Measurements from ENCODE around the gene PDZD2.
"Not testable (repeated sequence)": the region's sequence is repeated elsewhere in the genome, so short reads cannot be mapped to it uniquely, and the experiment has no call there.

Gene PDZD2

DNA sequence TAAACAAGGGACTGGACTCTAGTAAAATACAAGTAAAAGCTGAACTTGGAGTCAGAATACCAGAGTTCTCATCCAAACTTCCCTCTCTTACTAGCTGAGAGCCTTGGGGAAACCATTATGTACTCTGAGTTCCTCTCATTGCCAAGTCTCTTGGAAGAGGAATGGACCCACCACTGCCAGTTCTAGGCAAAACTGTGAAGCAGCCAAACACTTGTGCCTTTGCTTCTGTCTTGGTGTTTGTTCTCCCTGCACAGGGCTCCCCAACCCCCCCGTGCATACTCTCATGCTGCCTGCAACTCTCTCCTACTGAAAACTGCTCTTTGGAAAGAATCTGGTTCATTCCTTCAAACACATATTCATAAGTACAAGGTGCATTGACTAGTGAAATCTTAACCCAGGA, 102.6 kb downstream of the PDZD2 start:
- no peak for DNase-seq

DNA sequence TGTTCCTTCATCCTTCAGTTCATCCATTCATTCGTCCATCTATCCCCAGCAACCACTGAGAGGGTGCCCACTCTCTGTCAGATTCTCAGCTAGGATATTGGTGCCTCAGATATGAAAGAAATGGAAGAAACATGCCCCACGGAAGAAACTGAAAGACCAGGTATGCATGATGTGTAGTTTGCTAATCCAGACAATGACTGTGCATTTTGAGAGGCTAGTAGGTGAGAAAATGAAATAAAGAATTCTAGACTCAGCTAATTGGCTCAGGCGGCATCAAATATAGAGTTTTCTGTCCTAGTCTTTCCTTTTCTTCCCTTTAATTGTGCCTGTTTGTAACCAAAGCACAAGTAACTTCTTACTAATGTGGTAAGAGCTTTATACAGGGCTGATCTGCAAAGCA, 104.7 kb downstream of the PDZD2 start:
- DNase-seq, result no peak

DNA sequence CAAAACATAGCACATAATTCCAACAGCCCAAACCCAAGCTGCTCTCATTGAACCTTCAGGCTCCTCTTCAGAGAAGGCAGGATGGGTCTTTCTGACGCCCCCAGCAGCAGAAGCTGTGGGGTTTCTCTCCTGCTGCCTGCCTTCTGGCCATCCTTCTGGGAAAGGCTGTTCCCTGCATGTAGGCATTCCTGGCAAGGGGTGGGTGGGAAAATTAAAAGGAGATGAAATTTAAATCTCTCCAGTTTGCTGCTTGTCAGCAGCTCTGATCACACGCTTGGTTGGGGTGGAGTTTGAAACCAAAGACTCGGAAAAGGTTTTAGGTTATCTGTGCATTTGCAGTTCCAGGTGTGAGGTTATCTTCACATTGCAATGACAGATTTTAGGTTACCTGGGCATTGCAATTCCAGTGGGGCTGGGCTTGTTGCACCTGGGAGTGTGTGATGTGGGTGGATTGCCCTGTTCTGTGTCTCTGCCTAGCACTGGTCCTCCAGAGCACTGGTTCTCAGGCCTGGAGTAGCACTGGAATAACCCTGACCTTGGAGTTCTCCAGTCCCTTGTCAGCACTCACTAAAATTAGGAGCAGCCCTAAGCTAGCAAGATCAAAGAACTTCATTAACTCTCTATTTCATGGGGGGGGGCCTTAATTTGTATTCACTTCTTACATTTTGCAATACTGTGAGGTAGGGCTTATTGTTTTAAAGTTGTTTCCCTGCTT, 109.7 kb downstream of the PDZD2 start:
- DNase-seq, result no peak

GRCh38 chr5:31750215-31750614, 111.3 kb downstream of the PDZD2 start:
- DNase-seq, result no peak

DNA sequence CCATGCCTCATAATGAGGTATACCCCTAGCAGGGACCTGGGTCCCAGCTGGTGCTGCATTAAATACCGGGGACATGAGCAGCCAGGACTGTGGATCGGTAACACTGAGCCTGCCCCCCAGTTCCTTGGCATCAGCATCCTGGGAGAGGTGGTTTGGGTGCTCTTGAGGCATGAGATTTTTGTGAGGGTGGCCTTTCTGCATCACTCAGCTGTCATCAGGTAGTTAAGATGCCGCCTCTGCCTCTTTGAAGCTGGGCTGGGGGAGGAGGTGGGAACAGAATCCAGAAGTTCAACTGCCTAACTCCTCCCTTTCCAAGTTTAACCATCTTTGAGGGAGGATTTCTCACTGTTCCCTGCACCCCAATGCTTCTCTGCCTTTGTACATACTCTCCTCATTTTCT, 112.7 kb downstream of the PDZD2 start:
- no peak for DNase-seq

GRCh38 chr5:31753700-31754357, 114.9 kb downstream of the PDZD2 start:
- no peak for DNase-seq

- DNase-seq, result no peak
Observed at GRCh38 chr5:31754358-31754704, 115.4 kb downstream of the PDZD2 start.

GRCh38 chr5:31754741-31755675, 116.1 kb downstream of the PDZD2 start:
- no peak for DNase-seq

DNA sequence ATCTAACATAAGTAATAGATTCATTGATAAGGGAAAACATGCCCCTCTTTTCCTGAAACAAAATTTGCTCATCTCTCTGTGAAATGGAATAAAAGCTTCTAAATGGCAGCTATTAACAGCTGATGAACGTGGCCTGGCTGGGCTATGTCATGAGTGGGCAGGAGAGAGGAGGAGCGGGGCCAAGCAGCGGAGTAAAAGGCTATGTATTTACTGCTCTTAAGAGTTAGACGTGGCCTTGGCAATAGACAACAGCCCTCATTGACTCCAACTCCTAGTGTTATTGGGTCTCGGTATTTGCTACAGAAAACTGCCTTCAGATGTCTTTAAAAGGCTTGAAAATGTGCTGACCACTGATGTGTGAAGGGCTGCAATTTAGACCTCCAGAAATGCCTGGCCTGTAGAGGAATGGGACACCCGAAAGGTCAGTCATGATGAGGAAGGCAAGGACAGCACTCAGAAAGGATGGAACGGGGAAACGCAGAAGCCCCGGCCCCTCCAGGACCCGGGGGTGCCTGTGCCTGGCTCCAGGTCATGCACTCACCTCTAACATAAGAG, 116.8 kb downstream of the PDZD2 start:
- no peak for DNase-seq

DNA sequence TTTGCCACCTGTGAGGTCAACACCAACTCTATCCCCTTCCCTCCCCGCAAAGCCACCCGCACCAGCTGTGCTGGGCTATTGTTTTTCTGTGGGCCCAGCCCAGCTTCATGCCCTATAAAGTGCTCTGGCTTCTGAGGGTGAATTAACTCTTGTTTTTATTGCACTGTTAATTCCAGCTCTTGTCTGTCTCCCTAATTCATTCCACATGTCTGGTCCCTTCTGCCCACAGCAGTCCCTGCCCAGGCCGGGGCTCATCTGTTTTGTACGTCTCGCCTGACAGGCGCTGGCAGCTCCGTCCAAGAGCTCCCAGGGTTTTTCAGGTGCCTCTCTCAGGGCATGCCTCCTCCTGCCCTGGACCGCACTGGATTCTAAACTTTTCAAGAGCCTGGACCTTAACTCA, 118.9 kb downstream of the PDZD2 start:
- DNase-seq, result no peak

GRCh38 chr5:31758803-31759425, 120.0 kb downstream of the PDZD2 start:
- DNase-seq, result no peak

DNA sequence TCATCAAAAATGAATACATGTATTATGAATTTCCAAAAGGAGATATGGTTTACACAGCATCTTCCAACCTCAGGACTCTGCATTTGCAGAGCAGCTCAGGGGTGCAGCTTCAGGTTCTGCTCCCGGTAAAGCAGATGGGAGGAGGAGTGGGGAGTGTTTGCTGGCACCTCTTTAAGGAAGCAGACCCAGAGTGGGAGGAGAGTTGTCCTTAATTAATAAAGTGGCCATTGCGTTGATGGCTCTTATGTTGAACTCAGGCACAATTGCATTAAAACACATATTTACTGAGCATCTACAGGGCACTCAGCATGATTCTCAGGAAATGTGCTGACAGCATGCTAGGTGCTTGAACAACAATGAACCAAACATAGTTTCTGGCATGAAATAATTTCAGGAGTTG, 121.0 kb downstream of the PDZD2 start:
- DNase-seq, result no peak

DNA sequence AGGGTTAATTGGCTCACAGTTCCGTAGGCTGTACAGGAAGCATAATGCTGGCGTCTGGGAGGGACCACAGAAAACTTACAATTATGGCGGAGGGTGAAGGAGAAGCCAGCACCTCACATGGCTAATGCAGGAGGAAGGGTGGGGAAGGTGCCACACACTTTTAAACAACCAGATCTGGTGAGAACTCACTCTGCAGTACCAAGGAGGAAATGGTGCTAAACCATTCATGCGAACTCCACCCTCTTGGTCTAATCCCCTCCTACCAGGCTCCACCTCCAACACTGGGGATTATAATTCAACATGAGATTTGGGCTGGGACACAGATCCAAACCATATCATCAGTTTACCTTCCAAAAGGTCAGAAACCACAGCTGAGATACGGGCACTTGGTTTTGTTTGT, 122.9 kb downstream of the PDZD2 start:
- no peak for DNase-seq

DNA sequence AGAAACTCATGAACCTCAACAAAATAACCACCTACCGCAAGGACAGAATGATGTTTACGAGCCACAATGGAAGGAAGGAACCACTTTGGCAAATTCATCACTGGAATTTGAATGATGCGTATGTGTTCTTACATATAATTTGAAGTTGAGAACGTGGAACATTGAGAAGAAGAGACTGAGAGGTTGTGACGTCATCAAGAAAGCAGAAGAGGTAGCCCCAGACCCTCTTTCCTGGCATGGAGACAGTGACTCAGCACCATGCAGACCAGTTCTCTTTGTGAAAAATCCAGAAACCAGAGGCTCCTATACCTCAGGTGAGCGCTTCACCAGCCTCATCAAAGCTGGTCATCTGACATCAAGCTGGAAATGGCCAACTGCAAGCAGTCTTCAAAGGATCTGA, 124.5 kb downstream of the PDZD2 start:
- DNase-seq, result no peak

GRCh38 chr5:31764687-31765086, 125.8 kb downstream of the PDZD2 start:
- not testable (repeated sequence) for DNase-seq

DNA sequence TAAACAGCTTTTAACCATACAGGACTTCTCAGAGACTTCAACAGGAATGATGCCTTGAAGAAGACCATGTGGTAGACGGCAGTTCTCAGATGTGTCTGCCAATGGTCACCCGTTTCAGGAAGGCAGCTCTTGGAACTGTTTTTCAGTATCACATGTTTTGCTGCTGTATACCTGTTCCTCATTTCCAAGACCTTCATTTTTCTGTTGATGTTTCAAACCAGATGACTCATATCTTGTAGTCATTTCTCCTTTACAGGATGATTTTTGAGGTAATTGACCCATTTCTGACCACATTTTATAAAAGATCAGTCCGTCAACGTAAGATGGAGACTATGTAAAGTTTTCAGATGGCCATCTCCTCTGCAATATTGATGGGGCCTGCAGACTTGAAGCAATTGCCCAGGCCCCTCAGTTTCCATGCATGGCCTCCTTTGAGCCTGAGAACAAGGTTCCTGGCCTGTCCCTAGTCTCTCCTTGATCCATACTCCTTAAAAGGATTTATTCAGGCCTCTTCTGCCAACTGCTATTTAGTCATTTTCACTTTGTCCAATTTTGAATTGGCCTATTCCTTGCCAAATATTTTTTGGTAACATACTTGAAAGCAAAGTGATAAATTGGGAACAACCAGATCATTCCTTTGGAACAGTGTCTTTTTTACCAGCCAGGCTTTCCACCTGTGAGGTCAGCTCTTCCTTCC, 128.6 kb downstream of the PDZD2 start:
- DNase-seq, result no peak

DNA sequence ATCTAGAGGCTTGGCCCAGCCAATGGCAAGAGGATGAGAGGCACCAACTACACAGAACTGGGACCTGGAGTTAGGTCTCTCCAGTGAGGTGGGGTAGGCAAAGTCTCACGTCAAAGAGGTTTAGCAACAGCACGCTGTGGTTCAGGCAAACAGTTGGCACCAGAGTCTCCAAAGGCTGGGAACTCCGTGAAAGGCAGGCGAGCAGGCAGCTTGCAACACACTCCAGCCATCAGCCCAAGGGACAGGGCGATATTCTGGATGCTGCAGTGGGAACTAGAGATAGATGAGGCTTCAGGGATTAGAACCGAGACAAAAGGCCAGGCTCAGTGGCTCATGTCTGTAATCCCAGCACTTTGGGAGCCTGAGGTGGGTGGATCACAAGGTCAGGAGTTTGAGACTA, 129.1 kb downstream of the PDZD2 start:
- no peak for DNase-seq

DNA sequence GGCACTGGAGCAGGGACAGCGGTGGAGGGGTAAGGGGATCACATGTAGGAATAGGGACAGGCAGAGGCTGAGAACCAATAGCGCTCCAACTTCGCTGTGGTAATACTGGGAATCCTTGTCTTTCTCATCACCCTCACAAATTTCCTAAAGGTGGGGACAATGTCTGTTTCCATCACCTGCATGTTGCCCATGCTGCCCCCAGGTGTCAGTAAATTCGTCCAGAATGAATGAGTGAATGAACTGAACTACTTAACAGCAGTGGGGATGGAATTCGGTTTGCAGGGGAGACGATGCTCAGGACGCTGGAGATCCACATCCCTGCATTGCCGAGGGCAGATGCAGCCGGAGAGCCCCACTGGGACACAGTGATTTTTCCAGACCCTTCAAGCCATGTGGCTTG, 129.9 kb downstream of the PDZD2 start:
- DNase-seq, result no peak

DNA sequence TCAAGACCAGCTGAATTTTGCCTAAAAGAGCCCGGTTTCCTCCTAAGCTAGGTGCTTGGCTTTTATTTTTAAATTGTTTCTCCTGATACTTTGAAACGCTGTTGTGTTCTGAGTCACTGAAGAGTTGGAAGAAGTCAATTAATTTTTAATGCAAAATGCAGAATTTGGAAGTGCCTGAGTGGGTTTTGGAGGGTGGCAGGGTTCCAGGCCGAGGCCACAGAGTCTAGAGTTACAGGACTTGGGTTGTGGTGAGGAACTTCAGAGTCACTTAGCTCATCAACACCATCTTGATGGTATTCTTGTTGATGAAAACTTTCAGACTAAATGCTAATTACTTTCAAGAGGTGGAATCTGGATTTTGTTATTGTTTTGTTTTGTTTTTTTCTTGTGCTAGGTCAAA, 130.6 kb downstream of the PDZD2 start:
- DNase-seq, result no peak

- DNase-seq, result no peak
Observed at GRCh38 chr5:31770132-31770720, 131.3 kb downstream of the PDZD2 start.

GRCh38 chr5:31770998-31771397, 132.1 kb downstream of the PDZD2 start:
- DNase-seq, result no peak

DNA sequence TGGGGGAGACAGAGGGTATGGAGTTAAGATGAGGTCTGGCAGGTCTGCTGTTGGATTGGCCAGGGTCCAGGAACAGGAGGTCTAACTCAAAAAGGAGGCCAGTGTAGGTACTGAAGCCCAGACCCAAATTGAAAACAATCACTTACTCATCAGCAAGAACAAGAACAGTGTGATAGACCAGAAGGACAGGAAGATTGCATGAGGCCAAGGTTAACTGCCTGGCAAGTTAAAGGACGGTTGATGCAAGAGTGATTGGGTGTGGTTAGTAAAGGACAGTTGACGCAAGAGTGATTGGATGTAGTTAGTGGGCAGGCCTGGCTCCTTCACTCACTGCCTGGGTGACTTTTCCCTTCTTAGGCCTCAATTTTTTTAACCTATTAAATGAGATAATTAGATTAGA, 132.6 kb downstream of the PDZD2 start:
- no peak for DNase-seq
